Measurements from ENCODE around the gene MAGEA9.
"Not testable (repeated sequence)": the region's sequence is repeated elsewhere in the genome, so short reads cannot be mapped to it uniquely, and the experiment has no call there.

The MAGEA9 gene

DNA sequence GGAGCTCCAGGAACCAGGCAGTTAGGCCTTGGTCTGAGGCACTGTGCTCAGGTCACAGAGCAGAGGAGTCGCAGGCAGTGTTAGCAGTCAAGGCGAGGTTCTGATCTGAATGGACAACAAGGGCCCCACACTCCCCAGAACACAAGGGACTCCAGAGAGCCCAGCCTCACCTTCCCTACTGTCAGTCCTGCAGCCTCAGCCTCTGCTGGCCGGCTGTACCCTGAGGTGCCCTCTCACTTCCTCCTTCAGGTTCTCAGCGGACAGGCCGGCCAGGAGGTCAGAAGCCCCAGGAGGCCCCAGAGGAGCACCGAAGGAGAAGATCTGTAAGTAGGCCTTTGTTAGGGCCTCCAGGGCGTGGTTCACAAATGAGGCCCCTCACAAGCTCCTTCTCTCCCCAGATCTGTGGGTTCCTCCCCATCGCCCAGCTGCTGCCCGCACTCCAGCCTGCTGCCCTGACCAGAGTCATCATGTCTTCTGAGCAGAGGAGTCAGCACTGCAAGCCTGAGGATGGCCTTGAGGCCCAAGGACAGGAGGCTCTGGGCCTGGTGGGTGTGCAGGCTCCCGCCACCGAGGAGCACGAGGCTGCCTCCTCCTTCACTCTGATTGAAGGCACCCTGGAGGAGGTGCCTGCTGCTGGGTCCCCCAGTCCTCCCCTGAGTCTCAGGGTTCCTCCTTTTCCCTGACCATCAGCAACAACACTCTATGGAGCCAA lies 26.2 kb downstream of the MAGEA9 start:
- no peak for DNase-seq

DNA sequence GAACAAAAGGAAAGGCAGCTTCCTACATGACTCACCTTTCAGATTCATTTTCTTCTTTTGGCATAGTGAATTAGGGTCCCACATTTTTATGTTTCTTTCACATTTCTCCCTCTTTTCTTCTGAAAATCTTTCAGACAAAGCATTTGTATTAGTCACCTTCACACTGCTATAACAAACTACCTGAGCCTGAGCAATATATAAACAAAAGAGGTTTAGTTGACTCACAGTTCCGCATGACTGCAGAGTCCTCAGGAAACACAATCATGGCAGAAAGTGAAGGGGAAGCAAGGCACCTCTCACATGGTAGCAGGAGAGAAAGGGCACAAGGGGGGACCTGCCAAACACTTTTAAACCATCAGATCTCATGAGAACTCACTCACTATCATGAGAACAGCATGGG lies 36.9 kb downstream of the MAGEA9 start:
- DNase-seq, result no peak

DNA sequence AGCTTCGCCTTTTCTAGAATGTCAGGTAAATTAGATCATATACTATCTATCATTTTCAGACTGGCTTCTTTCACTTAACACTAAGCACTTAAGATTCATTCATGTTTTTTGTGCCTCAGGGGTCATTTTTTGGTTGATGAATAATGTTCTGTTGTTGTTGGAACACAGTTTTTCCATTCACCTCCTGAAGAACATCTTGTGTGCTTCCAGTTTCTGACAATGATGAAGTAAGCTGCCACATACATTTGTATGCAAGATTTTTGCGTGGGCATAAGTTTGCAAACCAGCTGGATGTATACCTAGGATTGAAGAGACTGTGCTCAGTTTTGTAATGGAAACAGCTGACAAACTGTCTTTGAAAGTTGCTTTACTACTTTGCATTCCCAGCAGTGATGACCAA lies 37.6 kb downstream of the MAGEA9 start:
- DNase-seq, result no peak

DNA sequence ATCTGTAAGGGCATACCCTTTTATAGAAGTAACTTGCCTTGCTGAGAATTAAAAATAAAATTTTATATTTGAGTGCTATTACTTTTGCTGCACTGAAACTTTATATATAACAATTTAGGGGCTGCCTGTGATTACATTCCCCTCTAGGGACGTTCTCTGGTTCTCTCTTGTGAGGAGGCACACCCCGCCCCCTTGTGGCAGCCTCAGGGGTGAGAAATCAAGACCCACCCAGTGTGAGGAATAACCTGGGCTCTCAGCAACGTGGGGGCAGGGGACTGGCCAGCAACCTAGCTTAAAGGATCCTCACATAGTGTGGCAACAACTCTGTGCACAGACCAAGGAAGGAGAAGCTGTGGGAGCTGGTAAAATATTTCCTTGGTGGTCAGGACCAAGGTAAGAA lies 43.7 kb downstream of the MAGEA9 start:
- DNase-seq, result peak; percentile 50

DNA sequence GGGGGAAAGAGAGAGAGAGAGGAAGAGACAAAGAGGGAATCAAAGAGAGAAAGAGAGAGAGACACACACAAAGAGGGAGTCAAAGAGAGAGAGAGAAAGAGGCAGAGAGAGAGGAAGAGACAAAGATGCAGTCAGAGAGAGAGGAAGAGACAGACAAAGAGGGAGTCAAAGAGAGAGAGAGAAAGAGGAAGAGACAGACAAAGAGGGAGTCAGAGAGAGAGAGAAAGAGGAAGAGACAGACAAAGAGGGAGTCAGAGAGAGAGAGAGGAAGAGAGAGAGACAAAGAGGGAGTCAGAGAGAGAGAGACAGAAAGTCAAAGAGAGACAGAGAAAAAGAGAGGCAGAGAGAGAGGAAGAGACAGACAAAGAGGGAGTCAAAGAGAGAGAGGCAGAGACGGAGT lies 45.5 kb downstream of the MAGEA9 start:
- DNase-seq, result no peak

DNA sequence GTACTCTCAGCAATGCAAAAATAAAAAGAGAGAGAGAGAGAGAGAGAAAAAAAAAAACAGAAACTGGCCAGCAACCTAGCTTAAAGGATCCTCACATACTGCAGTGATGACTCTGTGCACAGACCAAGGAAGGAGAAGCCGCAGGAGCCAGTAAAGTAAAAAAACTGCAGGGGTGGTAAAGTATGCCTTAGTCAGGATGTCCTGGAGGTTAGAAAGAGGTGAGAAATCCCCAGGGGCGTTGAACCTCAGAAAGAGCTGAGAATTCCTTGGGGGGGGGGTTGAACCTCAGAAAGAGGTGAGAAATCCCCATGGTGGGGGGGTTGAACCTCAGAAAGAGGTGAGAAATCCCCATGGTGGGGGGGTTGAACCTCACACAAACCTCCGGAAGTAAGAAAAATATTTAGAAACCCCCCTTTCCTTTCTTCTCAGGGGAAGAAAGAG lies 48.0 kb downstream of the MAGEA9 start:
- DNase-seq, result peak; percentile 30

DNA sequence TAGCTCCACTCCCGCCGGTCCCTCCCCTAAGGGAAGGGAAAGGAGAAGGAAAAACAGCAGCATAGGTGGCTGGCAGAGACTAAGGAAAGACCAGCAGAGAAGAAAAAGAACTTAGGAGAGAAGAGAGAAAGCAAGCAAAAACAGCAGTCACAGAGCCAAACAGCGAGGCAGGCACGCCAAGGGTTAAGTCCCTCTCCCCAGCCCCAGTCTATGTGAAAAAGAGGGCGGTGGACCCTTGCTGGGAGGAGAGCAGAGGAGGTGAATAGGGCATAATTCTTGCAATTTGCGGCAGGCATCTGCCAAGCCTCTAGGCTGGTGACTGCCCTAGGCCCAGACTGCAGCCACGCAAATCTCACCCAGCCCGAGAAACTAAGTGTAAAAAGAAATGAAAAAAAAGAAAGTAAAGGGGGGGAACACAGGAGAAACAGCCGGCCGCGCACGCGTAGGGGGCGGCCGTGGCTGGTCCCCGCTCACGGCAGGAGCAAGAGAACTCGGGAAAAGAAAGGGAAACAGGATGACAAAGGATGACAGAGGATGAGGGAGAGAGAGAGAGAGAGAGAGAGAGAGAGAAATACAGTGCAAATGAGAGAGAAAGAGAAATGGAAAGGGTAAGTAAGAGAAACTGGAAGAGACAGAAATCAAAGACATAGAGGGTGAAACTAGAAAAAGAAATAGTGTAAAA lies 48.6 kb downstream of the MAGEA9 start:
- peak; percentile 23 for DNase-seq

DNA sequence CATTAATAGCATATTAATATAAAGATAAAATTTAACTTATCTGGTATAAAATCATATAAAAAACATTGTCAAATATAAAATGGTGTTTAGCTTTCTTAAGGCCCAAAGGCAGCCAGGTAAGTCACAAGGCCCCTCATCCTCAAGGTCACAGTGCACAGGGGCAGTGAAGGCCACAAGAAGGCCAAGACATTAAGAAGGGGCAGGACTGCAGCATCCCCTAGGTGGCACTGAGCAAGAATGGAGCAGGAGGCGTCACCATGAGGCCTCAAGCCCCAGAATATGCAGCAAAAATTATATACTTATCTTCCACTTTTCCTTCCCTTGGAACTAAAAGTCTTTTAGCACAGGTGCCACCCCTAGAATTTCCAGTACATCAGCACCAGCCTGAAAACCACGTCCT lies 49.7 kb downstream of the MAGEA9 start:
- no peak for DNase-seq

DNA sequence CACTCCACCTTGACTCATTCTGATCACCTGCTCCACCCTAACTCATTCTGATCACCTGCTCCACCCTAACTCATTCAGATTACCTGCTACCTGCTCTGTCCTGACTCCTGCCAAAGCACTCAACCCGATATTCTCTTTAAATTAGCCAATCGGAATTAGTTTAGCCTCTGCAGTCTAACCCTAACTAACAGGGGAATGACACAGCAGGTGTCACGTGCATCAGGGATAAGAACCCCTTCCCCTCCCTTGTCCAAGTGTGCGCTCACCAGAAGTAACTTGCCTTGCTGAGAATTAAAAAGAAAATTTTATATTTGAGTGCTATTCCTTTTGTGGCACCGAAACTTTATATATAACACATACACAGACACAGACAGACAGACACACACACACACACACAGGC lies 55.0 kb downstream of the MAGEA9 start:
- DNase-seq, result not testable (repeated sequence)

DNA sequence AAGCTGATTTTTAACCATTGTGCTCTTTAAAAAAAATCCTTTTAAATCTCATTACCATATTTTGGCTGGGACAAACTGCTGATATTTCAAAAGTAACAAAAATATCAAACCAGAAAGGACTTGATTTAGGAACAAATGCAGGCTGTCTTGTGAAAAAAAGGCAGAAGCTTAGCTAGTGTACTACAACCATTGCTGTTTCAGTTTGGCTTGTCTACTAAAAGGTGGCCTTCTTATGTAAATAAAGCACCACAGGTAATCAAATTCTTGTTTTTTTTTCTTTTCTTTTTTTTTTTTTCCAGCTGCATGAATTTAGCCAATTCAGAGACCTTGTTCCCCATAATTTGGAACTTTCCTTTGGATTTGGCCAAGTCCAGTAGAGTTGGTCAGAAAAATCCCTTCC lies 55.4 kb downstream of the MAGEA9 start:
- DNase-seq, result no peak
